HEK293 (cell line): ENCODE data around the gene VPS36.

Experiments
- HOXC10 ChIP-seq: sonication (generic); formaldehyde crosslinking; IDR thresholded peaks from 2 replicates; pipeline ENCODE4 v1.8.1; 2023; ENCODE audit warnings: mild to moderate bottlenecking, missing genetic modification reagents
- OSR2 ChIP-seq: fragments of 450-650 bp; formaldehyde crosslinking; IDR thresholded peaks from 2 replicates; pipeline ENCODE4 v1.5.1; 2016; ENCODE audit warnings: missing biosample characterization, missing genetic modification characterization
- PRDM1 ChIP-seq: fragments of 450-650 bp; formaldehyde crosslinking; IDR thresholded peaks from 2 replicates; pipeline ENCODE4; 2016; ENCODE audit warnings: missing biosample characterization, missing genetic modification characterization
- PRDM6 ChIP-seq: fragments of 450-650 bp; formaldehyde crosslinking; IDR thresholded peaks from 2 replicates; pipeline ENCODE4 v1.5.1; 2017; ENCODE audit warnings: missing biosample characterization, missing genetic modification characterization
- RBAK ChIP-seq: fragments of 450-650 bp; formaldehyde crosslinking; IDR thresholded peaks from 2 replicates; pipeline ENCODE4 v1.5.1; 2016; ENCODE audit warnings: missing biosample characterization, missing genetic modification characterization
- SP2 ChIP-seq: fragments of 450-650 bp; formaldehyde crosslinking; IDR thresholded peaks from 2 replicates; pipeline ENCODE4 v1.5.1; 2016; ENCODE audit warnings: missing biosample characterization, missing genetic modification characterization
- TRIM28 ChIP-seq: IDR thresholded peaks from 2 replicates; pipeline ENCODE4 v1.6.1; 2011; ENCODE audit warnings: low read length, control low read depth, borderline replicate concordance
- YY2 ChIP-seq: fragments of 450-650 bp; formaldehyde crosslinking; IDR thresholded peaks from 2 replicates; pipeline ENCODE4 v1.5.1; 2016; ENCODE audit warnings: missing biosample characterization, missing genetic modification characterization
- ZBTB20 ChIP-seq: fragments of 450-650 bp; formaldehyde crosslinking; IDR thresholded peaks from 2 replicates; pipeline ENCODE4 v1.5.1; 2016; ENCODE audit warnings: missing biosample characterization, missing genetic modification characterization
- ZNF133 ChIP-seq: fragments of 450-650 bp; formaldehyde crosslinking; IDR thresholded peaks from 2 replicates; pipeline ENCODE4 v1.5.1; 2016; ENCODE audit warnings: missing biosample characterization, missing genetic modification characterization
- ZNF138 ChIP-seq: fragments of 450-650 bp; formaldehyde crosslinking; IDR thresholded peaks from 2 replicates; pipeline ENCODE4 v1.5.1; 2016; ENCODE audit warnings: missing biosample characterization, missing genetic modification characterization, borderline replicate concordance
- ZNF157 ChIP-seq: fragments of 450-650 bp; formaldehyde crosslinking; IDR thresholded peaks from 2 replicates; pipeline ENCODE4 v1.5.1; 2016; ENCODE audit warnings: missing biosample characterization, missing genetic modification characterization
- ZNF174 ChIP-seq: fragments of 450-650 bp; formaldehyde crosslinking; IDR thresholded peaks from 2 replicates; pipeline ENCODE4 v1.5.0; 2017; ENCODE audit warnings: missing biosample characterization, mild to moderate bottlenecking, missing genetic modification characterization
- ZNF214 ChIP-seq: fragments of 450-650 bp; formaldehyde crosslinking; IDR thresholded peaks from 2 replicates; pipeline ENCODE4 v1.5.1; 2017; ENCODE audit warnings: missing biosample characterization, mild to moderate bottlenecking, missing genetic modification characterization, borderline replicate concordance
- ZNF223 ChIP-seq: fragments of 450-650 bp; formaldehyde crosslinking; IDR thresholded peaks from 2 replicates; pipeline ENCODE4 v1.5.1; 2016; ENCODE audit warnings: missing biosample characterization, missing genetic modification characterization
- ZNF239 ChIP-seq: fragments of 450-650 bp; formaldehyde crosslinking; IDR thresholded peaks from 2 replicates; pipeline ENCODE4 v1.5.1; 2016; ENCODE audit warnings: missing biosample characterization, missing genetic modification characterization
- ZNF366 ChIP-seq: fragments of 450-650 bp; formaldehyde crosslinking; conservative IDR thresholded peaks from 2 replicates; pipeline ENCODE4 v1.5.1; 2016; ENCODE audit warnings: missing biosample characterization, missing genetic modification characterization
- ZNF48 ChIP-seq: fragments of 450-650 bp; formaldehyde crosslinking; IDR thresholded peaks from 2 replicates; pipeline ENCODE4 v1.5.1; 2016; ENCODE audit warnings: missing biosample characterization, missing genetic modification characterization
- ZNF510 ChIP-seq: fragments of 450-650 bp; formaldehyde crosslinking; IDR thresholded peaks from 2 replicates; pipeline ENCODE4 v1.5.1; 2018; ENCODE audit warnings: mild to moderate bottlenecking, missing genetic modification characterization, missing biosample characterization; ENCODE audit not compliant: insufficient replicate concordance
- ZNF514 ChIP-seq: fragments of 450-650 bp; formaldehyde crosslinking; IDR thresholded peaks from 2 replicates; pipeline ENCODE4 v1.5.1; 2016; ENCODE audit warnings: missing biosample characterization, missing genetic modification characterization
- ZNF518A ChIP-seq: fragments of 450-650 bp; formaldehyde crosslinking; conservative IDR thresholded peaks from 2 replicates; pipeline ENCODE4 v1.5.1; 2016; ENCODE audit warnings: low read depth, missing biosample characterization, missing genetic modification characterization
- ZNF555 ChIP-seq: fragments of 450-650 bp; formaldehyde crosslinking; conservative IDR thresholded peaks from 2 replicates; pipeline ENCODE4 v1.5.1; 2017; ENCODE audit warnings: missing biosample characterization, mild to moderate bottlenecking, missing genetic modification characterization, inconsistent platforms
- TF ChIP-seq, protein P1 (sequence below): fragments of 450-650 bp; formaldehyde crosslinking; IDR thresholded peaks from 2 replicates; pipeline ENCODE4 v1.5.1; 2016; ENCODE audit warnings: missing biosample characterization, missing genetic modification characterization, borderline replicate concordance
- TF ChIP-seq, protein P2 (sequence below): fragments of 450-650 bp; formaldehyde crosslinking; IDR thresholded peaks from 2 replicates; pipeline ENCODE4; 2016; ENCODE audit warnings: missing biosample characterization, missing genetic modification characterization

The VPS36 gene

DNA sequence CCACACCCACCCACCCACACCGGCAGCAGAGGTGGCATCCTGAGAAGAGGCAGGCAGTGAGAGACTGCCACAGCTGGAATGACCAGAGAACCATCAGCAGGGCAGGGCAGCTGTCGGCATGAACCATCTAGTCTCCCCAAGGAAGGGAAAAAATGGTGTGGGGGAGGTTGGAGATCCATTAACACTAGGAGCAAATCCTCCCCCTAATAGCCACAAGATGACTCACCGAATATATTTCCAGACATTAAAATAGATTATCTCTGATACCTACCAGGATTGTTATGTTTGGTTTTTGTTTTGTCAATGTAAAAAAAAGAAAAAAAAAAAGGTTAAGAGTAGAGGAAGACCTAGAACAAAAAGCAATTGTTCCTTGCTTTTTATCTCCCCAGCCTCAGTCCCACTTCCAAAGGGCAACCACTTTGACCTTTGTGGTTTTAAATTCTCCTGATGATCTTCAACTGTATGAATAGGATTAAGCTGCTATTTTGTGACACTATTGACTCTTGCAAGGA lies 78.6 kb downstream of the VPS36 start (continued):
- no peak for TF ChIP-seq RBAK (tag by site-specific recombination)
- no peak for TF ChIP-seq ZNF223 (tag by site-specific recombination)
- TF ChIP-seq ZNF138 (tag by site-specific recombination), result no peak
- no peak for TF ChIP-seq ZNF510 (tag by site-specific recombination)
- TF ChIP-seq SP2 (tag by site-specific recombination), result no peak
- no peak for TF ChIP-seq YY2 (tag by site-specific recombination)
- TF ChIP-seq ZNF48 (tag by site-specific recombination), result no peak
- TF ChIP-seq ZNF214 (tag by site-specific recombination), result no peak
- TF ChIP-seq ZNF239 (tag by site-specific recombination), result no peak
- TF ChIP-seq ZNF555 (tag by site-specific recombination), result no peak
- TF ChIP-seq ZNF133 (tag by site-specific recombination), result no peak
- TF ChIP-seq TRIM28, result no peak
- no peak for TF ChIP-seq ZNF518A
- TF ChIP-seq, protein P1, sequence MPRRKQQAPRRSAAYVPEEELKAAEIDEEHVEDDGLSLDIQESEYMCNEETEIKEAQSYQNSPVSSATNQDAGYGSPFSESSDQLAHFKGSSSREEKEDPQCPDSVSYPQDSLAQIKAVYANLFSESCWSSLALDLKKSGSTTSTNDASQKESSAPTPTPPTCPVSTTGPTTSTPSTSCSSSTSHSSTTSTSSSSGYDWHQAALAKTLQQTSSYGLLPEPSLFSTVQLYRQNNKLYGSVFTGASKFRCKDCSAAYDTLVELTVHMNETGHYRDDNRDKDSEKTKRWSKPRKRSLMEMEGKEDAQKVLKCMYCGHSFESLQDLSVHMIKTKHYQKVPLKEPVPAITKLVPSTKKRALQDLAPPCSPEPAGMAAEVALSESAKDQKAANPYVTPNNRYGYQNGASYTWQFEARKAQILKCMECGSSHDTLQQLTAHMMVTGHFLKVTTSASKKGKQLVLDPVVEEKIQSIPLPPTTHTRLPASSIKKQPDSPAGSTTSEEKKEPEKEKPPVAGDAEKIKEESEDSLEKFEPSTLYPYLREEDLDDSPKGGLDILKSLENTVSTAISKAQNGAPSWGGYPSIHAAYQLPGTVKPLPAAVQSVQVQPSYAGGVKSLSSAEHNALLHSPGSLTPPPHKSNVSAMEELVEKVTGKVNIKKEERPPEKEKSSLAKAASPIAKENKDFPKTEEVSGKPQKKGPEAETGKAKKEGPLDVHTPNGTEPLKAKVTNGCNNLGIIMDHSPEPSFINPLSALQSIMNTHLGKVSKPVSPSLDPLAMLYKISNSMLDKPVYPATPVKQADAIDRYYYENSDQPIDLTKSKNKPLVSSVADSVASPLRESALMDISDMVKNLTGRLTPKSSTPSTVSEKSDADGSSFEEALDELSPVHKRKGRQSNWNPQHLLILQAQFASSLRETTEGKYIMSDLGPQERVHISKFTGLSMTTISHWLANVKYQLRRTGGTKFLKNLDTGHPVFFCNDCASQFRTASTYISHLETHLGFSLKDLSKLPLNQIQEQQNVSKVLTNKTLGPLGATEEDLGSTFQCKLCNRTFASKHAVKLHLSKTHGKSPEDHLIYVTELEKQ, result no peak
- TF ChIP-seq, protein P2, sequence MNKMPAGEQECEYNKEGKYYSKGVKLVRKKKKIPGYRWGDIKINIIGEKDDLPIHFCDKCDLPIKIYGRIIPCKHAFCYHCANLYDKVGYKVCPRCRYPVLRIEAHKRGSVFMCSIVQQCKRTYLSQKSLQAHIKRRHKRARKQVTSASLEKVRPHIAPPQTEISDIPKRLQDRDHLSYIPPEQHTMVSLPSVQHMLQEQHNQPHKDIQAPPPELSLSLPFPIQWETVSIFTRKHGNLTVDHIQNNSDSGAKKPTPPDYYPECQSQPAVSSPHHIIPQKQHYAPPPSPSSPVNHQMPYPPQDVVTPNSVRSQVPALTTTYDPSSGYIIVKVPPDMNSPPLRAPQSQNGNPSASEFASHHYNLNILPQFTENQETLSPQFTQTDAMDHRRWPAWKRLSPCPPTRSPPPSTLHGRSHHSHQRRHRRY, result no peak
- TF ChIP-seq ZNF157, result no peak
- TF ChIP-seq OSR2 (tag by site-specific recombination), result 0 out of 2 replicates have a peak, but pooled peaks have one; percentile 6
- TF ChIP-seq ZBTB20 (tag by site-specific recombination), result no peak
- TF ChIP-seq ZNF366 (tag by site-specific recombination), result 0 out of 2 replicates have a peak, but pooled peaks have one; percentile 10
- TF ChIP-seq PRDM1 (tag by site-specific recombination), result no peak
- no peak for TF ChIP-seq HOXC10 (CRISPR knock-in tag)
- no peak for TF ChIP-seq ZNF514 (tag by site-specific recombination)
- peak; percentile 66 for TF ChIP-seq PRDM6 (tag by site-specific recombination)
- TF ChIP-seq ZNF174 (tag by site-specific recombination), result no peak
